A673 (cell line): Measurements from ENCODE around the gene BCKDK.

ENCODE experiments used
- CTCF ChIP-seq: fragments of 300-800, 200-600 bp; sonication (generic); conservative IDR thresholded peaks from 2 replicates; pipeline ENCODE4 v1.5.1; 2017; ENCODE audit warnings: low read depth, mild to moderate bottlenecking, antibody characterized with exemption, low read length, moderate library complexity, mixed read lengths
- EZH2 ChIP-seq: fragments of 200-600 bp; sonication (generic); IDR thresholded peaks from 2 replicates; pipeline ENCODE4 v1.6.1; 2017; ENCODE audit warnings: borderline replicate concordance, low read depth, mild to moderate bottlenecking, mixed read lengths, antibody characterized with exemption, low read length; ENCODE audit not compliant: poor library complexity, severe bottlenecking

DNA sequence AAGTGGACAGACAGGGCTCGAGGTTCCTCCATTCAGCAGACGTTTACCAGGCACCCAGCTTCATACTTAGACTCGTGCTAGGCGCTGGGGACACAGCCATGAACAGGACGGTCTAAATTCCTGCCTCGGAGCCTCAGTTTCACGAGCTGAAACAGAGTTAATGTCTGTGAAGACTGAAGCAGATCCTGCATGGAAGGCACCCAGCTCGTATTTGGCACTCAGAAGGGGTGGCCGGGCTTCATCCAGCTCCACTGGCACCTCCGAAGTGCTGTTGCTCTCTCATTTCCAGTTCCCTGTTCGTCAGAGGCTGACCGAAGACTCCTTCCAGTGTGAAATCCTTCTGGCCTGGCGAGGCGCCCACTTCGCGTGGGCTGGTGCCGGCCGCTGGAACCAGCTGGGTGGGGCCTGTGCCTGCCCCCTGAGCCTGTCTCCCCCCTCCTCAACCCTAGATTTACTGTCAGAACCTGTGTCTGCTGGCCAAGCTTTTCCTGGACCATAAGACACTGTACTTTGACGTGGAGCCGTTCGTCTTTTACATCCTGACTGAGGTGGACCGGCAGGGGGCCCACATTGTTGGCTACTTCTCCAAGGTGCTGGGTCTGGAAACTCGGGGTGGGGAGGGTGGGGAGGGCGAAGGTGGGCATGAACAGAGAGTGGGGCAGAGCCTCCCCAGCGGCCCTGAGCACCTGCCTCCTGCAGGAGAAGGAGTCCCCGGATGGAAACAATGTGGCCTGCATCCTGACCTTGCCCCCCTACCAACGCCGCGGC lies 21.6 kb downstream of the BCKDK start:
- TF ChIP-seq CTCF (no peak), EZH2 (no peak)
